Muscle of arm (tissue), 14 donors: Measurements from ENCODE around the gene DLGAP3. TPM values are rescaled to one million over a fixed set of nuclear protein-coding genes. Genes with fewer than 3 reads are reported as not detected.
"Not testable (repeated sequence)": the region's sequence is repeated elsewhere in the genome, so short reads cannot be mapped to it uniquely, and the experiment has no call there.

Source experiments
- DNase-seq: peaks from one replicate; pipeline ENCODE4 v3.0.0-alpha.2; 2013
- long read RNA-seq, 11 donors: transcript quantifications; one replicate each; lab custom pipeline, GENCODE V29; 2026
- polyA plus RNA-seq, 12 donors: library from polyadenylated mRNA; unstranded; fragments of 120-200 nt; gene quantifications; one replicate each; pipeline ENCODE4 v1.2.1, GENCODE V29; 2013; ENCODE audit not compliant: insufficient read length in 12 of 12

Gene DLGAP3
- 1 to 10 TPM in 1 of 12 donors, under 1 TPM in 9, not detected in 2; 0.07 to 3.4 (median 0.22) TPM for polyA plus RNA-seq
- long read RNA-seq, donor 1, result 0 reads
- long read RNA-seq, donor 2, result 0 reads
- long read RNA-seq, donor 3, result 0 reads
- long read RNA-seq, donor 4, result 0 reads
- long read RNA-seq, donor 5, result 0 reads
- long read RNA-seq, donor 6, result 0 reads
- long read RNA-seq, donor 7, partial matches to known transcripts, result 0 of 1 reads
- long read RNA-seq, donor 7, other reads (novel, unspliced or antisense), result 0 of 1 reads
- long read RNA-seq, donor 8, result 0 reads
- long read RNA-seq, donor 9, result 0 reads
- long read RNA-seq, donor 10, result 0 reads
- long read RNA-seq, donor 11, result 0 reads

DNA sequence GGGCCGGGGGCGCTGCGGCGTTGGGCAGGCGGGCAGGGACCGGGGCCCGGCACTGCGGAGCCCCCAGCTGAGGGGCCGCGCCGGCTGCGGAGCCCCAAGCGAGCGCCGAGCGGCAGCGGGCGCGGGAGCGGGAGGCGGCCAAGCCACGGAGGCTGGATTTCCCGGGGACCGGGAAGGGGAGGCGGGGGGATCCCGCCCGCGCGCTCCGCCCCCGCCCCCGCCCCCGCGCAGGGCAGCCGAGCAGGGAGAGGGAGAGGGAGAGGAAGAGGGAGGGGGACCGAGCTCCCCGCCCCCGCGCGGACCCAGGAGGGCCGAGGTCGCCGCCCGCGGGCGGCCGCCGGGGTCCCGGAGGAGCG, at the start of gene DLGAP3:
Gene DLGAP3, minus strand, starts transcription at position 154 of the 356 bp plus-strand sequence. CDS start 24,267 bp downstream, outside the sequence.
- no peak for DNase-seq

DNA sequence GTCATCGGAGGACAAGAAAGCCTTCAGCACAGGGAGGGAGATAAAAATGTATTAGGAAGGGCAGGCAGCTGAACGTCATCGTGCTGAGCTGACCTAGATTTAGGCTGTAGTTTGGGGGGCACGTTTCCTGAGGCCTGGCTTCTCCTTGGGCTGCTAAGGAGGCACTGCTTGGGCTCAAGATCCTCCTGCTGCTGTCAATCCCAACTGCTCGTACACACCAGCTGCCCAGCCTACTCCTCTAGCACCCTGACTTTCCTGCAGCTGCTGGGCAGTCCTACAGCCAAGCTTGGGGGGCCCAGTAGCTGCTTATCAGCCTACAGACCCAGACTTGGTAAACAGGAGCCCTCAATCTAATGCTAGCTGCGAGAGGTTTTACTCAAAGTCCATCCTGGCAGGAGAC, 49.5 kb upstream of the DLGAP3 start:
- DNase-seq, result no peak

DNA sequence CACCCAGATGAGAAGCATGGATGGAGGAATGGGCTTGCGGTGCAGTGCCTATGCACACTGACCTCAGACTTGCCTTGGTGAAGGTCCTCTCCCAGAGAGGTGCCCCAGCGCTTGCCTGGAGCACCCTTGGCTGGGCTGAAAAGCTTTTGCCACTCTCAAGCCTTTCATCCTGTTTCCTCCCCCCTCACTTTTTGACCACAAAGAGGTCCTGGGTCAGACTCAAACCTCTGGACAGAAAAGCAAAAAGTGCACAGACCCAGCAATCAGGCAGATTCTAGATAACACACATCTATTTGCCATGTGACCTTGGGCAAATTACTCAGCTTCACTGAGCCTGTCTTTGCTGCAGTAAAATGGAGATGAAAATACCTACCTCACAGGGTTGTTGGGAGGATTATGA, 48.4 kb upstream of the DLGAP3 start:
- DNase-seq, result no peak

DNA sequence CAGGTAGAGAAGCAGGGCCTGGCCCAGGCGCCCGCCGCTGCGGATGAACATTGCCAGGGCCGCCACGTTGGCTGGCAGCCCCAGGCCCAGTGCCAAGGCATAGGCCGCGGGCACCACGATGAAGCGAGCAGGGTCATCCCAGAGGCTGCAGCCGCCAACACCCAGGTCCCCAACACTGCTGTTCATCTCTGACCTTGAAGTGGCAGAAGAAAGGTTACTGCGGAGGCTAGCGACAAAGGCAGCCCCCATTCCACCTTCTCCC, 47.7 kb upstream of the DLGAP3 start:
- no peak for DNase-seq

DNA sequence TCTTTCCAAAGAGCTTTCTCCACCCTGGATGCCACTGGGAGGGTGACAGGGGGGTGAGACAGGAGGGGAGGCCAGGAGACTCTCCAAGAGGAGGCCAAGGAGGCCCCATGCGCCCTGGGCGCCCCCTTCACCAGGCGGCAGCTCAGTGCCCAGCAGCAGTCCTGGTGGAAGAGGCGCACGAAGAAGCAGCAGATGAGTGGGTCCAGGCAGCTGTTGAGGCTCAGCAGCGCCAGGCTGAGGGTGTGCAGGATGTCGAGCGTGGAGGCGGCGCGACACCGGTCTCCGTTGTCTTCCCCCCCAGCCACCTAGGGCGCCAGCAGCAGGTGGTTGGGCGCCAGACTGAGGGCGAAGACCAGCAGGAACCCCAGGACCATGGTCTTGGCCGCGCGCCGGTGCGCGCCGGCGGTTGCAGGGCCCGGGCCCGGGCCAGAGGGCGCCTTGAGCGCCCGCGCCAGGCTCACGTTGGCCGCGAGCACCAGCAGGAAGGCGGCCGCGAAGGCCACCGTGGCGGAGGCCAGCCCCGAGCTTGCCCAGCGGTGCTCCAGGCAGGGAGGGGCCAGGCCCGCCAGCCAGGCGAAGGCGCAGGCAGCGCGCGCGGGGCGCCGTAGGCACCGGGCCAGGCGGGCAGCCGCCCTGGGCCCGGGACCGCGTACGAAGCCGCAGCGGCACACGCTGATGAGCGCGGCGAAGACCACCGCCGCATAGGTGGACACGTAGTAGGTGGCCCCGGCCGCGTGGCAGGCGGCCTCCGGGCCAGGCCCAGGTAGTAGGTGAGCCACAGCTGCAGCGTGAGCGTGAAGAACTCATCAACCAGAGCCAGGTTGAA, 47.1 kb upstream of the DLGAP3 start:
- DNase-seq, result no peak

DNA sequence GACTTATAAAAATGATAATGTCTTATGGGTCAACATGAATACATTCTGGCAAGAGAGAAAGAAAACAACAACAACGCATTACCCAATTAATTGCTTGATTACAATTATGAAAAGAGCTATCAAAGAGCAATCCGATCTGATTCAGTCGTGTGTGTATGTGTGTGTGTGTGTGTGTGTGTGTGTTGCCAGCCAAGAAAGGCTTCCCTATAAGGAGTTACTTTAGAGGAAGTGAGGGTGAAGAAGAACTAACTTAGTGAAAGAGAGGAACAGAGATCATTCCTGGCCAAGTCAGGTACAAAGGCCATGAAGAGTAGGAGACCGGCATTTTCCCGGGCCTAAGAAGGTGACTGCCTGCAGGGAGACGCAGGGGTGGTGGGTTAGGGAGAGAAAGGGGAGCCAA, 46.3 kb upstream of the DLGAP3 start:
- no peak for DNase-seq

DNA sequence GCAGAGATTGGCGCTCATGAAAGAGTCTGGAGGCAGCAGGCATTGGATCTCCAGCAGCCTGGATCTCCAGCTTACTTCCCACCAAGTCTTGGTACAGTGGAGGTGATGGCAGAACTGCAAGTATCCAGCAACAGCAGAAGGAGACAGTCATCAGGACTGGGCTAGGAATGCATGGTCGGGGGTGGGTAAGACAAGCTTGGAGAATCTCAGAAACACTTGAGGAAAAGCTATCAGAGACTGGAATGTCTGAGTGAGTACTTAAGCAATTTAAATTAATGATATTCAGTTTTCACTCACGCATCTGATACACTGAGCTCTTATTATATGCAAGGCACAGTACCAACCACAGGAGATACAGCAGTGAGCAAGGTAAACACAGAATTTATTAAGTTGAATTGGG, 45.9 kb upstream of the DLGAP3 start:
- no peak for DNase-seq

GRCh38 chr1:34974626-34975025, 45.2 kb upstream of the DLGAP3 start:
- DNase-seq, result no peak

GRCh38 chr1:34973326-34973725, 43.9 kb upstream of the DLGAP3 start:
- DNase-seq, result no peak

DNA sequence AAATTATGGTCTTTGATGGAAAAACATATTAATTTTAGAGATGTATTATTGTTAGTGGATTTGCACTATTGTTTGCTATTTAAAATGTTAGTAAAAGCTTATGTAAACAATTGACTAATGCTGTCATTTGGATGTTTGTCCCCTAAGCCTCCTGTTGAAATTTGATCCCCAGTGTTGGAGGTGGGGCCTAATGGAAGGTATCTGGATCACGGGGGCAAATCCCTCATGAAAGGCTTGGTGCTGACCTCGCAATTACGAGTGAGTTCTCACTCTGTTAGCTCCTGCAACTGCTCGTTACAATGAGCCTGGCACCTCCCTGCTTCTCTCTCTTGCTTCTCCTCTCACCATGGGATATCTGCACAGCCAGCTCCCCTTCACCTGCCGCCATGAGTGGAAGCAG, 41.4 kb upstream of the DLGAP3 start:
- DNase-seq, result no peak

DNA sequence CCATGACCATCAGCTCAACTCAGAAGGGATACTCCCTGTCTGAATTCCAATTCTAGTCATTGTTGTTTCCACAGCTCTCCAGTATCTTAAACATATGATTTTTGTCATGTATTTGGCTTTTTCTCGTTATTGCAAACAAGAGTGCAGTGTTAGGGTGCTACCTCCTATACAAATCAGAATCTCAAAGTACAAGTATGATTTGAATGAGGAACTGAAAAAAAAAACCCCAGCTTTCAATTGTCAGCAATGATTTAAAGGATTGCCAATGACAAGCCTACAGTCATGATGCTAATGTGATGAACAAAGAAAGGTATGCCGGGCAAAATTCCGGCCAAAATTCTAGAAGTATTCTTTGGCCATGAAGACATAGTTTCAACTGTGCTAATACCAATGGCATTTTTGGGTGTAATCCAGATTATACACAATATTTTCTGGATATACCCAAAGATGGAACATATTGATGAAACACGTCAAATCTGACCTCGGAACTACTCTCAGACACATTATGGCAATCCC, 40.8 kb upstream of the DLGAP3 start:
- no peak for DNase-seq

GRCh38 chr1:34968297-34968696, 38.8 kb upstream of the DLGAP3 start:
- DNase-seq, result not testable (repeated sequence)

- DNase-seq, result not testable (repeated sequence)
These were observed 38.2 kb upstream of the DLGAP3 start for GRCh38 chr1:34967672-34968071.

- no peak for DNase-seq
These were observed 36.1 kb upstream of the DLGAP3 start for GRCh38 chr1:34965597-34965996.

DNA sequence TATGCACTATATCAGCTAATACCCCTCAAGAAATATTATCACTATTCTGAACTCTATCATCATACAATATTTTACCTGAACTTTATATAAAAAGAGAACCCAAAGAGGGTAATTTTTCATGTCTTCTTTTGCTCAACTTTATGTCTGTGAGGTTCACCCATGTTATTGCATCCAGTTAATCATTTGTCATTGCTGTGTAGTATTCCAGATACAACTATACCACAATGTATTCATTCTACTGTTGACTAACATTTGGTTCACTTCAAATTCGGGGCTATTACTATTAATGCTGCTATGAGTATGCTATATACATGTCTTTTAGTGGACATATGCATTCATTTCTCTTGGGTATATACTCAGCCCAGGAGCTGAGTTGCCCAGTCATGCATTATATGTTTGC, 21.0 kb upstream of the DLGAP3 start:
- no peak for DNase-seq

- not testable (repeated sequence) for DNase-seq
These were observed 19.3 kb upstream of the DLGAP3 start for GRCh38 chr1:34948739-34949138.

- DNase-seq, result not testable (repeated sequence)
These were observed 18.3 kb upstream of the DLGAP3 start for GRCh38 chr1:34947641-34948314.

DNA sequence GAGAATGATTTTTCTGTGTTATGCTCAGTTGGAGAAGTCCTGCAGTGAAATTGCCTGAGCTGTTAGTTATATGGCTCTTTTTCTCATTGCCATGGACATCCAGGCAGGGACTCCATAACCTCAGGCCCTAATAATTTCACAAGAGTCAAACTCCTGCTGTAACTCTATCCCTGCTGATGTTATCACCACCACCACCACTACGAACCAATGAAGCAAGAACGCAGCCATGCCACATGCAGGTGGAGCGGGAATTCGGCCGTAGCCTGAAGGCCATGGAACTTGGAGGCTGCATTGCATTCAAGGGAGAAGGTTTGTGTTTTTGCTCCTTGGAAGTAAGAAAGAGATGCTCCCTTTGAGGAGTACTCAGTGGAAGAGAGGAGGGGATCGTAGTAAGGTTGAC, 16.8 kb upstream of the DLGAP3 start:
- DNase-seq, result no peak

DNA sequence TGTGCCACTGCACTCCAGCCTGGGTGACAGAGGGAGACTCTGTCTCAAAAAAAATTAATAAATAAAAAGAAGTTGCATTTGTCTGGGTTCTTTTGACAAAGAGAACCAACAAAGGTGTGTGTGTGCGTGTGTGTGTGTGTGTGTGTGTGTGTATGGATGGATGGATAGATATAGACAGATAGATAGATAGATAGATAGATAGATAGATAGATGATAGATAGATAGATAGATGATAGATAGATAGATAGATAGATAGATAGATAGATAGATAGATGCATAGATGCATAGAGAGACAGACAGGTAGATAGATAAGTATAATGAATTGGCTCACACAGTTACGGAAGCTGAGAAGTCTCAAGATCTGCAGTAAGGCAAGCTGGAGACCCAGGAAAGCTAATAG, 12.3 kb upstream of the DLGAP3 start:
- DNase-seq, result not testable (repeated sequence)

DNA sequence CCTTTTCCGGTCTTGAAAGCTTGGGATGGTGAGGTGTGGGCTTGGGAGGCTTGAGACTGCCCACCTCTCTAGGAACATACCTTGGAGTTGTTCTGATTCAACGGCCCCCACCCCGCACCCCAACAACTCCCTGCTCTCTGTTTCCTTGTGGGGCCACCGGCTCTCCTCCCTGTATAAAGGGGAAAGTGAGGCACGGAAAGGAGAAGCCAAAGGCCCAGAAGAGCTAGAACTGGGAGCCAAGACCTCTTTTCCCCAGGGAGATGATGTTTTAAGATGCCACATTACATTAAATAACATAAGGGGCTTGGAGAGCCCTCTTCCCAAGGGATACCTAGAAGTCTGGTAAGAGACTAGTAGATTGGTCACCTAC, 1.2 kb upstream of the DLGAP3 start:
- DNase-seq, result no peak

GRCh38 chr1:34929853-34930701, 627 bp upstream of the DLGAP3 start:
- no peak for DNase-seq
